G401 (cell line): ENCODE data around the gene AP1B1. TPM values are rescaled to one million over a fixed set of nuclear protein-coding genes. Genes with fewer than 3 reads are reported as not detected.
"Not testable (repeated sequence)": the region's sequence is repeated elsewhere in the genome, so short reads cannot be mapped to it uniquely, and the experiment has no call there.

Experiments used
- DNase-seq: peaks from one replicate; pipeline ENCODE4 v3.0.0-alpha.2; 2015; ENCODE audit warnings: low spot score
- in situ Hi-C: cut with HindIII; loops from 2 replicates; pipeline ENCODE4 v1.10.0; 2016; ENCODE audit warnings: low sequenced_read_pairs, mixed read lengths
- total RNA-seq: library from RNA; depleted of rRNA; stranded (reverse); fragments of >200 nt; shearing (Covaris generic); gene quantifications from 2 replicates; pipeline ENCODE4 v1.2.3, GENCODE V29; 2014; rRNA removed

AP1B1 gene
- 70.0 and 88.7 TPM in 2 replicates for total RNA-seq

DNA sequence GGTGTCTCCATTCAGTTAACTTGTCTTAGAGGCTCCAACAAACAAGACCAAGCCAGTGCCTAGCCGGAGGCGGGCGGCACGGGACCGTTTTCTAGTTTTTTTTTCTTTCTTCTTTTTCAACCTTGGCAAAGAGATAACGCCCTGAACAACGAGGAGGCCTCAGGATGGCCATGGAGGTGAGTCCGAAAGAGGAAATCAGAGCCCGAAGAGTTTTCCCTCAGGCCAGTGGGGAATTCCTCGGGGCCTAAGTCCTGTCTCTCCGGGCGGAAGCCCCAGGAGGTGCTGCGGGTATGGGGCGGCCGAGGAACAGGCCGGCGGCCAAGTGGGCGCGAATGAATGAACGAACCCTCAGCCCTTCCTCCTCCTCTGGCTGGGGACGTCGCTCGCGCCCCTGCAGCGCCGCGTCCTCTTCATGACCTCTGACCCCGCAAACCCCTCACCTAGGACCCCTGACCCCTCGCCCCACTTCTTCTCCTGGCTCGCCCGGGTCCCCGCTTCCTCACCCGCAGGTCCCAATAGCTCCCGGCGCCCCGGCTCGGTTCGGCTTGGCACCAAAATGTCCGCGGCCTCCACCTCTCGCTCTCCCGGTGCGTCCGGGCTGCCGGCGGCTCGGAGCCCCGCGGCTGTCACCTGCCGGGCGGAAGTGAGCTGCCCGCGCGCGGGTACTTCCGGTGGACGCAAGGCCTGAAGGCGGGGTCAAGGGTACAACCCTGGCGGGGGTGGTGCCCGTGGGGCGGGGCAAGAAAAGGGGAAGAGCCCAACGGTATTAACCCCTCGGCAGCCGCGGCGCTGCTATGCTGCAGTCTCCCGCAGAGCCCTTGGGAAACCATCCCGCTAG lies at the start of gene AP1B1:
AP1B1 (minus strand) TSS at position 650 of the 838 bp plus-strand sequence. CDS start 21,327 bp downstream, outside the sequence.
- in situ Hi-C loops = no loop called here
- peak; percentile 94 for DNase-seq

DNA sequence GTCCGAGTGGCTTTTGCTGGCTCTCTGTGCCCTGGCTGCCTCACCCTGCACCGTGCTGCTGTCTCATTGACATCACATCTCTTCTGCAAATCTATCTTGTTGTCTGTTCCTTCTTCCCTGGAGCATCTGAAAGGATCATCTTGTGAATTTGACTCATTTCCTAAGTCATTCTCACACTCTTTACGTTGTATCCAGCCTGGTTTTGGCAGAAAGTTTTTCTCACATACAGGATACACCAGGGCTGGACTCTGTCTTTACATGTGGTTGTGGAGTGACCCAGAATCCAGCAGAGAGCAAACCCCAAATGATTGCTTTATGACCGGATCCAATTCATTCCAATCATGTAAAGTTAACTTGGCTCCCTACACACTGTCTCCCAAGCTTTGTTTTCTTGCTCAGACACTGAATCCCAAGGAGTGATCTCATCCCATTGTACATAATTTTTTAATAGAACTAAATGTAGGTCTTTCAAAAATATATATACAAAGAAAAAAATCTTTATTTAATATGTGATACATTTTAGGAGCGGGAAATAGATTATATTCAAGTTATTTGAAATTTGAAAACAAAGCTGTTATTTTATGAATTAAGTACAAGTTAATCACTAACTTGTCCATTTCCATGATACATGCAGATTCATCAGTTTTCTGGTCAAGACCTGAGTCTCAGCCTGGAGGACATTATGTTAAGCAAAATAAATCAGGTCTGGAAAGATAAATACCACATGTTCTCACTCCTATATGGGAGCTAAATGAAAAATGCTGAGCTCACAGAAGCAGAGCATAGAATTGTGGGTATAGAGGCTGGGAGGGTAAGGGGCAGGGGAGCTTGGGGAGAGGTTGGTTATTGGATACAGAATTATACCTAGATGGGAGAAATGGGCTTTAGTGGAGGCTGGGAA lies 47.1 kb upstream of the AP1B1 start:
- in situ Hi-C loops = no loop called here
- no peak for DNase-seq

DNA sequence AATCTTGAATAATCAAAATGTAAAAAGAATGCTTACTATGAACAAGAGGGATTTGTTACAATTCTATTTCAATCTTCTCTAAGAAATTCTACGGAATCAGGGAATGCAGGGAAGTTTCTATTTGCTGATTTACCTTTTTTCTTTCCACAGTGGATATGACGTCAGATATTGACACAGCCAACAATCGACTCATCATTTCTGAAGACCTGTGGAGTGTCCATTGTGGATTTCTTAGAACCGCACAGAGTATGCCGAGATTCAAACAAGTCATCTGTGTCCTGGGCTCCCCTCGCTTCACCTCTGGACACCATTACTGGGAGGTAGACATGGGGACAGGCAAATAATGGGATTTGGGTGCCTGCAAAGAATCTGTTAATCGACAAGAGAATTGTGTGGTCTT lies 45.9 kb upstream of the AP1B1 start:
- no peak for DNase-seq
- in situ Hi-C loops = no loop called here

DNA sequence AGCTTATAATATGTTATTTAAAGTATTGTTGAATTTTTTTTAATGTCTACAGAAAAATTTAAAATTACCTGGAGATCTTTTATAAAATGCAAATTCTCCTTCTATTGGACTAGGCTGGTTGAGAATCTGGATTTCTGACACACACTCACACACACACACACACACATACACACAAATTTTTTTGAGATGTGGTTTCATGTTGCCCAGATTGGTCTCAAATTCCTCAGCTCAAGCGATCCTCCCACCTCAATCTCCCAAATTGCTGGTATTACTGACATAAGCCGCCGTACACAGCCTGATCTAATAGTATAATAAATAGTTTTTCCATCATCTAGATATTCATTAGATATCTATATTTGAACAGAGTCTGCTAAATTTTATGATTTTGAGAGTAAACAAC lies 45.5 kb upstream of the AP1B1 start:
- in situ Hi-C loops = no loop called here

DNA sequence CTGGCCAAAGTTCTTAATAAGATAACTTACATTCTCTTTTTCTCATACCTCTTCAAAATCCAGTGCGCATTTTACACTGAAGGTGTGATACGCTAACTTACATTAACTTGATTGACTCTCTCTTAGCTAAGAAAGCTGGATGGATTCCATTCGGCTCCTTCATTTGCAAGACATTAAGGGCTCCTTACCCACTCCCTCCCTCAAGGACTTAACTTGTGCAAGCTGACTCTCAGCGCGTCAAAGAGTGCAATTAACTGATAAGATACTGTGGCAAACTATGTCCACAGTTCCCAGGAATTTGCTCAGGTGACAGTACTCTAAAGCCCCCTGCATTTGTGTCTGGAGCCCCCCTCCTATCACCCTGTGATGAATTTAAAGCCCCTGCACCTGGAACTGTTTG lies 43.6 kb upstream of the AP1B1 start:
- no peak for DNase-seq
- in situ Hi-C loops = no loop called here

More for the DNA sequence above, 45.5 kb upstream of the AP1B1 start:
- DNase-seq = no peak

DNA sequence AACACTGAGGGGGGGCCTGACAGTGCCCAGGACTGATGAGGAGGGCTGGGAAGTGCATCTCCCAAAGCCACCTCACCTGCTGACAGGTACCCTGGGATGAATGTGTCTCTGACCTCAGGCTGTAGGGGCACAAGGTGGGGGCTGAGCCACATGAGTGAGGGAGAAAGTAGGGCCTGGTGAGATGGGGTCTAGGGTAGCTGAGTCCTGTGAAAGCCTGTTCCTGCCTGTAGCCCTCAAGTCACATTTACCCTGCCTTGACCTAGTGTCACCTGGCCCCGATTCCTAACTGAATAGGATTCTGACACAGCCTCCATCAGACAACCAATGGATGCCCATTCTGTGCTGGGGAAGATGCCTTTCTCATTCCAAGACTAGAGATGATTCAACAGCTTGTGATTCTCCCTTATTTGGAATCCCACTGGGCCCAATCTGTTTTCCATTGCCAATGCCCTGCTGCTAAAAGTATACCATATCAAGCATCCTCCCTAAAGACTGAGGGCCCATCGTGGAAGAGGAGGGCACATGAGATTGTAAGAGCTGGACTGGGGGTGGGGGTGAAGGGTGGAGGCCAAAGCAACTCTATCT lies 38.9 kb upstream of the AP1B1 start:
- in situ Hi-C loops = no loop called here
- peak; percentile 75 for DNase-seq

DNA sequence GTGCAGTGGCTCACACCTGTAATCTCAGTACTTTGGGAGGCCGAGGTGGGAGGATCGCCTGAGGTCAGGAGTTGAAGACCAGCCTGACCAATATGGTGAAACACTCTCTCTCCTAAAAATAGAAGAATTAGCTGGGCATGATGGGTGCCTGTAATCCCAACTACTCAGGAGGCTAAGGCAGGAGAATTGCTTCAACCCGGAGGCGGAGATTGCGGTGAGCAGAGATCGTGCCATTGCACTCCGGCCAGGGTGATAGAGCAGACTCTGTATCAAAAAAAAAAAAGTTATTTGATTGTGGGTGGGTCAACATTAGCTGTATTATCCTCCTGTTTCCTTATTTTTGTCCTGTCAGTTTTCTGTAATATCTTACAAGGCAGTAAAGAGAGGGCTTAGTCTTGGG lies 38.1 kb upstream of the AP1B1 start:
- in situ Hi-C loops = no loop called here
- DNase-seq = no peak

DNA sequence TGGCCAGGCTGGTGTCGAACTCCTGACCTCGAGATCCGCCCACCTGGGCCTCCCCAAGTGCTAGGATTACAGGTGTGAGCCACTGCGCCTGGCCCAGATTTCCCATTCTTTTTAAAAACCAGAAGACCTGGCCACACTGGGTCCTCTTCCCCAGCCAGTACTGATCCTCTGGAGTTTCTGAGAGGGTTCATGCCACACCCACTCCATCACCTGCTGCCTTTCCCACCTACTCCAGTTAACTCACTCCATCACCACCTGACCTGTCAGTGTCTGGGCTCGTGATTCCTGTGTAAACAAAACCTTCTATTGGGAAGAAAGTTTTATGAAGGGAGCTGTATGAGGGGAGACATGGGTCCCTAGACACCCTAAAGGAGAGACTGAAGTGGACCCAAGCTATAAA lies 30.3 kb upstream of the AP1B1 start:
- DNase-seq, in situ Hi-C loops: not testable (repeated sequence)

DNA sequence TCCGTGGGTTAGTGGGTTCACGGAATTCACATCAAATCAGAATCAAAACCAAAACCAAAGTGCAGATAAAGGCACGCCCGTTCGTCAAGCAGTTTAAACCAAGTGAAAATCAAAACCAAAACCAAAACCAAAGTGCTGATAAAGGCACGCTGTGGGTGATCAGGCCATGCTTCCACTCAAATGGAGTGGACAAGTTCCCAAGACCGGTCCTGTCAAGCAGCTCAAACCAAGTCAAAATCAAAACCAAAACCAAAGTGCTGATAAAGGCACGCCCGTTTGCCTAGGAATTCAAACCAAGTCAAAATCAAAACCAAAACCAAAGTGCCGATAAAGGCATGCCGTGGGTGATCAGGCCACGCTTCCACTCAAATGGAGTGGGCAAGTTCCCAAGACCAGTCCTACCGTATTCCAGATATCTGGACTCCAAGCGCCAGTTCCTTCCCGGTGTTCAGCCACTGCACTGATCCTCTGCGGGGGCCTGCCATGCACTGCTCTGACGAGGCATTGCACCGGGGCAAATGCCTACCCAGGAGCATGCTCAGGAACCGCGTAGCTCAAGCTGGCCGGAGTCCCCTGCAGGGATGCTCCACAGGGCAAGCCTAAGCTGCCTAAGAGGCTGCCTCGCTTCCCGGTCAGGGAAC lies 26.7 kb upstream of the AP1B1 start:
- DNase-seq, in situ Hi-C loops: not testable (repeated sequence)

DNA sequence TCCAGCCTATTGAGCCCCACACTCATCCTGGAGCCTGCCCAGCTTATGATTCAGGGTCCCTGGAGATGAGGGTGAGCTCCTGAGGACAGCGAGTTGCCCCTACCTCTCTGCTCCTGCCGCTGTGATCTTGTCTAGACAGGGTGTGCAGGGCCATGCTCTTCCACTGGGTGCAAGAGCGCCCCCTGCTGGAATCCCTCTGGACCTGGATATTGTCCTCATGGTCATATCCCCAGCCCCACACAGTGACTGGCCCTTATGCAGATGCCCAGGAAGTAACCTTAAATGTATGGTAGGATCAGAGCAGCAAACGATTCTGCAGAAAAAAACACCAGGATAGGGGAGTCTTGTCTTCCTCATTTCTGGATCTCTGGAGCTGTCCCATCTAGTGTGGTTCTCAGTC lies 24.4 kb upstream of the AP1B1 start:
- in situ Hi-C loops, DNase-seq: not testable (repeated sequence)

DNA sequence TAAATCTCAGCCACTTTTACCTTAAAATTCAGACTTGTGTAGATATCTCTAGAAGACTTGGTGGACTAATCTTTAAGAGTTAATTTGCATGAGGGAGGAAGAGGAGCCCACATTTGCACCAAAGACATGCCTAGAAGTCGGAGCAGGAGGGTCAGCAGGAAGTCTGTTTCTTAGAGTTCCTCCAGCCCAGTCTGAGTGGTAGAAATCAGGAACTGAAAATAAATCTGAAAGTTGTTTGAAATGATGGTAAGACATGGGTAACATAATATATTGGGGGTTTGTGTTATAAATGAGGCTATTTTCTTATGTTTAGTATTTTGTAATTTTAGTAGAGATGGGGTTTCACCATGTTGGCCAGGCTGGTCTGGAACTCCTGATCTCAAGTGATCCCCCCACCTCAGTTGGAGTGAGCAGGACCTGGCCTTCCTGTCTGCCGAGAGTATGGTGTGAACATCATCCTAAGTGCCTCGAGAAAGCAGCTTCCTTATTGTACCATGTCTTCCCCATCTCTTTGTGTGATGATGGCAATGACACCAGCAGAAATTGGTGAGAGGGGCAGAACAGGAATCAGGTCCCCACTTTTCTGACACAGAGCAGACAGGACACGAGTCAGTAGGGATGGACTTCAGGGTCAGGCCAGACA lies 23.3 kb upstream of the AP1B1 start:
- DNase-seq, in situ Hi-C loops: not testable (repeated sequence)

DNA sequence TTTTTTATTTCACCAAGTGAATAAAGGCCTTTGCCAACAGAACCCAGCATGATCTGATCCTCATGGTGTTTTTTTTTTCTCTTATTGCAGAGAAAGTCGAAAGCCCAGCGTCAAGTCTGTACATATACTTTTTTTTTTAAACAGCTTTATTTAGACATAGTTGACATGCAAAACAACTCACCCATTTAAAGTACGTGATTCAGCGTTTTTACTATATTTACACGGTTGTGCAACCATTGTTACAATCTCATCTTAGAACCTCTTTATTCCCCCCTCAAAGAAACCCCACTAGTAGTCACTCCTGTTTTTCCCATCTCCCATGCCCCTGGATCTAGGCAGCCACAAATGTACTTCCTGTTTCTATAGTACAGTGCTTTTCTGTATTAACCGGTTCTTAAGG lies 20.6 kb upstream of the AP1B1 start:
- in situ Hi-C loops = no loop called here
- no peak for DNase-seq

DNA sequence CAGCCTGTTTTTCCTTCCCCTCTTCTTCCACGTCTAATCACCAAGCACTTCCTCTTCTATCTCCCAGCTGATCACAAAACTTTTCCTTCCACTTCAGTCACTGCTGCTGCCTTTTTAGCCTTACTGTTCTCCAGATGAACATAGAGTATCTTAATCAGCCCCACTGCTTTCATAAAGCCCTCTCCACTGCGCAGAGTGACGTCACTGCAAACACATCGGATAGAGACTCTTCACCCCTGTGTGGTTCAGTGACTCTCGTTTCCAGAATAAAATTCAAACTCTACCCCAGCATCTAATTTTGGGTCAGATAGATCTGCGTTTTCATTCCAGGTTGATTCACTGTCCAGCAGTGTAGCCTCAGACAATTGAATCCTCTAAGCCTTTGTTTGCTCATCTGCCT lies 13.2 kb upstream of the AP1B1 start:
- DNase-seq, in situ Hi-C loops: not testable (repeated sequence)

DNA sequence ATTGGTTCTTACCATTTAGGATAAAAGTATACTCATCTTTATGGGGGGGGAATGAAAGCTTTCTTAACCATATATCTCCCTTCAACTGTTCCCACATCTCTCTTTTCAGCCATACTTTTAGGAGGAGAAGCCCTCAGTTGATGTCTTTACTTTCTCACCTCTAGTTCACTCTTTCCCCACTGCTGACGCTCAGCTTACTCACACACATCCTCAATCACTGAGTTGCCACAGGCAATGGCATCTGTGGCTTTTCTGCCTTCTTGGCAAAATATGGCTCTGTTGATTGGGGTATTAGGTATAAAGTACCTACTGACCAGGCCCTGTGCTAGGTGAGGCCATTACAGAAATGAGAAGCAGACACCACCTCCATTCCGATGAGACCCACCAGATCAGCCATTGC lies 12.2 kb upstream of the AP1B1 start:
- in situ Hi-C loops = no loop called here
- no peak for DNase-seq

DNA sequence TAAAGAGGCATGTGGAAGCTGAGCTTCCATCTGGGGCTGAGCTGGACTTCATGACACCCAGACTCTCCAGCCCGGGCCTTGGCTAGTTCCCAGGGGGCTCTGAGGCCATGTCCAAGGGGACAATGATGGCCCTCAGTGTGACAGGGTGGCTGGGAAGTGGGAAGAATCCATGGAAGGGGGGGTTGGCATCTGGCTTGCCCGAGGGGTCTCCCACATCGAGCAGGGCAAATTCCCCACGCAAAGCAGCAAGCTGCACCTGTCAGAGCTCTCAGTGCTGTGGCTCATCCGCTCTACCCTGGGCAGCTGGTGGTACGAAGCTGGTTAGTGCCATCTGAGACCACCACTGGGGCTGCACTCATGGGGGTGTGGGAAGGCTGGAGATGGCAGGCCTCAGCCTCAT lies 9.4 kb upstream of the AP1B1 start:
- in situ Hi-C loops = no loop called here
- DNase-seq = no peak

DNA sequence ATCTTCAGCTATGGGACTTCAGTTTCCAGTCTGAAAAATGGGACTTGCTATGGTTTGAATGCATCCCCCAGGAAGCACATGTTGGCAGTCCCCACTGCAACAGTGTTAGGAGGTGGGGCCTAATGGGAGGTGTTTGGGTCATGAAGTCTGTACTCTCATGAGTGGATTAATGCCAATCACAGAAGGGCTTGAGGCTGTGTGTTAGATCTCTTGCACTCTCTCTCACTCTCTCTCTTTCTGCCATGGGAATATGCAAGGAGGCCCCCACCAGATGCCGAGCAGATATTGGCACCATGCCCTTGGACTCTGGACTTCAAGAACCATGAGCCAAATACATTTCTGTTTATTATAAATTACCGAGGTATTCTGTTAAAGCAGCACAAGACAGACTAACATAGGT lies 7.8 kb upstream of the AP1B1 start:
- DNase-seq = peak; percentile 36
- in situ Hi-C loops = no loop called here

DNA sequence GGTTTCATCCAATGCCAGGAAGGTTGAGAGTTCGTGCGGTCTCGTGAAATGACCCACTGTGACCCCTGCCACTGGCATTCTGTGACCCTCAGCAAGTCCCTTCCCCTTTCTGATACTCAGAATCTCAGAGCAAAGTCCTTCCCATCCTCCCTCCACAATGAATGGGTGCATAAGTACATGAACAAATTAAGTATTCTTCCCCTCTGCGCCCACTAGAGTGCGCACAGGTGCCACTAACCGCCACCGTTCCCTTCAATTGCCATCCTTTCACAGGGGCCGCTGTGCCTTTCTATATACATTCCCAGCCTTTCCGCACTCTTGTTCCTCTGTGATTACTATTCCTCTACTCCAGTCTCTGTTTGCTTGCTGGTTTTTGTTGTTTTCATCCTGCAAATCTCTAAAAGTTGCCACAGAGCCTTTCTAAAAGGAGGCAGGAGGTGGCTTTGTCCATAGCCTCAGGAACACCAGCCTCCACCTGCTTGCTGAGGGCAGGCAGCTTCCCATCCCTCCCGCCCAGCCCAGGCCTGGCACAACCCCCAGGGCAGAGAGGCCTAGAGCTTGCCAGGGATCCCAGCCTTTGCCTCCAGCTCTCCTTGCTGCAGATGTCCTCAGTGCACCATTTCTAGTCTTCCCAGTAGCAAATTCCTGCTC lies 6.7 kb upstream of the AP1B1 start:
- peak; percentile 94 for DNase-seq
- in situ Hi-C loops = no loop called here

DNA sequence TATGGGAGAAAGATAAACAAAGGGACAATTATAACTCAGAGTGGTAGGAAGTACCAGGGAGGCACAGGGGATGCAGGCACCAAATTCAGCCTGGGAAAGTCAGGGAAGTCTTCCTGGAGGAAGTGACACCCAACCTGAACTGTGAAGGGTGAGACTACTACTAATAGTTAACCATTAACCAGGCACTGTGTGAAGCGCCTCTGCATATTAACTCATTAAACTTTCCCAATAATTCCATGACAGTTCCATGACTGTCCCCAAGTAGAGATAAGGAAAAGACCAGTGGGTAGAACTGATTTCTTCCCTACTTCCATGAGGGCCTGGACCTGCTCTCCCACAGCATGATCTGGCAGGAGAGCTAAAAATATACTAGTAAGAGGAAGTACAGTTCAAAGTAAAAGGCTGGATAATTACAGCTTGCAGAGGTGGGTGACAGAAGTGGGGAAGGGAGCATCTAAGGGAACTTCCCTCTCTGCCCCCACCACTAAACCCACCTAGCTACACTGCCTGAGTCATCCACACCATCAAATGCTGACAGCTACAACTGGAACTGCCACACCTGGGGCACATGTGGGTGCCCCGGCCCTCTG lies 4.7 kb upstream of the AP1B1 start:
- no peak for DNase-seq
- in situ Hi-C loops = no loop called here
